DMS53 treated with DMSO at 0.1 percent for 48 hours (cell line): ENCODE results near the gene CHSY1.
"Not testable (repeated sequence)": the region's sequence is repeated elsewhere in the genome, so short reads cannot be mapped to it uniquely, and the experiment has no call there.

Experiments
- DNase-seq: peaks from one replicate; lab custom pipeline; 2025; ENCODE audit not compliant: unreplicated experiment; lab: John Stamatoyannopoulos, UW

The CHSY1 gene

DNA sequence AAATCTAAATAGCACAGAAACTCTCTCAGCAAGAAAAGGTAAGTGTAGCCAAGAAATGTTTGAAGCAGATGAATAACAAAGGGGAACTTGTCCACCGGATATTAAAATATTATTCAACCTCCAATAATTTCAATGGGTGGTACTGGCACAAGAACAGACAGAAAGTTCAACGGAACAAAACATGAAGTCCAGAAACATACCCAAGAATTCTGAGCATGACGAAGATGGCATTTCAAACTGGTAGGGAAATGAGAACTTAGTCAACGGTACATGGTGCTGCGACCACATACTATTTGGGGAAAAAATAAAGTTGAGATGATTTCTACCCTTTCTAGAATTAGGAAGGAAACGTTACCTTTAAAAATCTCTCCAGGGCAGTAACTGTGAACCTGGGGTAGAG lies 5.5 kb downstream of the CHSY1 start:
- DNase-seq: no peak

- no peak for DNase-seq
Observed at GRCh38 chr15:101244889-101245668, 6.8 kb downstream of the CHSY1 start.

GRCh38 chr15:101244036-101244781 lies 7.6 kb downstream of the CHSY1 start:
- no peak for DNase-seq

DNA sequence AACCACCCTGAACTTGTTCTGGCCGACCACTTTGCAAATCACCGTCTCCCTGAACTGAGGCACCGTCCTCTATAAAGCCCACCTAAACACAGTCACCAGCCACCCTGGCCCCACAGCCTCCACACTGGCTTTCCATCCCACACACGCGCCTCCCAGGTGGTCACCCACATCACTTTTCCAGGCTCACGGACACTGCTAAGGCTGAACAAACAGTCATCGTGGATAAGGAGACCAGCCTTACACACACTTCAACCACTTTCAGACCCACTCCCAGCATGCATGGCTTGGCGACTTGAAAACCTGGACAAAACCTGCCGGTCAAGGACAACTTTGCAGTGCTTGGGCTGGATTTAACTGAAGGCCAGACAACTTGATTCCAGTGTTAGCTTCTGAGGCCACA lies 8.4 kb downstream of the CHSY1 start:
- no peak for DNase-seq

- no peak for DNase-seq
Observed at GRCh38 chr15:101242999-101243336, 8.9 kb downstream of the CHSY1 start.

DNA sequence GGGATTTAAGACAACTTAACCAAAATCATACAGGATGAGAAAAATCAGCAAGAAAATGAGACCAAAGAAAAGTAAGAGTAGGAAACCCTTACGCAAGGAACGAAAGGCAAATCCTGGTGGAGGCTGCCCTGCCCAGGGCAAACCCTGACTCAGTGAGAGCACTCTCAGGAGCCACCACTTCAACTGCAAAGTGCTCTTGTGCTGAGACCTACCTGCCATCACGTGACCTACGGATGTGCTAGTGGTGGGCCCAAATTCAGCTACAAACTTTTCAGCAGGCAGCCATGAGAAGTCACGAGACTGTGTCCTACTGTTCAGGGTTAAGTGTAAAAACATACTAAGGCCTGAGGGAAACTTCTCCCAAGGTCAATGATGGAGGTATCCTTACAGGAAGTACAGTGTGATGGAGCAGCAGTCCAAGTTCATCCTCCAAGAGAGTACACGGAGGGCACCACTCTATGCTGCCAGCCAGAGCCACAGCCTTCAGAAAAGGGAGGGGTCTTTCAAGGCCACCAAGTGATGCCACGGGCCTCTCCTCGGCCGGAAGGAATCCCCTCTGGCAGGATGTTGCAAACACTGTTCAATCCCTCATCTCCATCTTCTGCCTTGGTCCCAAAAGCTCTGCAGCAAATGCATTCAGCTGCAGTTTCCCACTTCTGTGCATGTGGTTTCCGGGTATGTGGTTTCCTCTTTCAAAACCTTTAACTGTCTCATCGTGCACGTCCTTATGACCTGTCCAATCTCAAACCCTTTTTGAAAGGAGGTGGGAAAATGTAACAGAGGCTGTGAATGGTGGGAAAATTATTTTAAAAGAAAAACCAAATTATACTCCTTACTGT lies 9.5 kb downstream of the CHSY1 start:
- DNase-seq: no peak

DNA sequence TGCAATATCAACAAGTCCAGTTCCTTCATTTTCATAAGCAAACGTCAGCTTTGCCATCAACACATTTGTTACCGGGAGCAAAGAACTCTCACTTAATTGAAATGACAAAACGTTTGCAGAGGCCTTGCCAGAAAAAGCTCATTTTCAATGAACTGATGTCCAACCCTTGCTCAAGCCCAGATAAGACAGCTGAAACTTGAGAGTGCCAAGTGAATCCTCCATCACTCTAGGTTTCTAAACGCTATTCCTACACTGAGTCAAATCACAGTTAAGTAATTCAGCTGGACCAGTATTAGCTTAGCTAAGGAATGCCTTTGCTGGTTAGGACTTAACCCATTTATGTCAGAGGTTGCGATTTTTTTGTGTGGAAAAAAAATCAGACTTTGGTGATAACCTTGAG lies 11.5 kb downstream of the CHSY1 start:
- no peak for DNase-seq

DNA sequence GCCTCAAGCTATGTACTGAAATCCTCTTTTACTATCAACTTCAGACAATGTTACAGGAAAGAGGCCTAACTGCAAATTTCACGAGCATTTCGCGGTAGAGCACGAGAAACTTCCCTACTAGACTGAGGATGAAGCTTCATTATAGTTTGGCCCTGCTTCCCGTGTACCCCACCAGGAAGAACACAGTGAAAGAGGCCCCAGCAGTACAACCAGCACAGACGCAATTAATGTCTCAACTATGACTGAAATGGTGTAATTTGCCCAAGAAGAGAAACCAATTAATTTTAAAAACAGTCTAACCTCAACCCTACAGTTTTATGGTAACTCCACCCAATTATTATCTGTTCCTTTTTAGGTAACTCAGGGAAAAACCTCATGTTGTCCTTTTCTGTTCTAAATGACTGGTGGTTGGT lies 12.1 kb downstream of the CHSY1 start:
- no peak for DNase-seq

GRCh38 chr15:101237251-101237650 lies 14.6 kb downstream of the CHSY1 start:
- DNase-seq: no peak

DNA sequence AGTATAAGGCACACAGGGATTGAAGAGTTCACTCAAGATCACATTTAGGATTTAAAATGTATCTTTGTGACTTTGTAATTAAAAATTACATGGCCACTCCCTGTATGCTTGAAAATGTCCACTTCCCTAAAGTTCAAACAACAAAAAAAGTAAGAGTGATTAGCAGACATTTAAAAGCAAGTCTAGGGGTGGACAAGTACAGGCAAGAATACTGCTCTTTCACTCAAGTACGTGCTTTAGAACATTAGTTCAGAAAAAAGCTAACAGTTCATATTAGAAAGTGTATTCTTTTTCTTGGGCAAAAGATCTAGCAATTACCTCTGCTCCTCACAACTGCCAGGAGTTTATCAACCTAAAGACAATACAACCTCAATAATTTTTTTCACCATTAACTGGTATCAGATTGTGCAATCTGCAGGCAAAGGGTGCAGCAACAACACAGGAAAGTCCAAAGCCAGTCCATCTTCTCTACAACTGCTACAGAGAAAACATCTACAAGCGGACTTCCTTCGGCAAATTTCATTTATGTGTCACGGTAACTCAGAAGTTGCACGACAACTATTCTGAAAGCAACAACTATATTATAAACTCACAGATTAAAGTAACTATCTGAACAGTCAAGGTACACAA lies 18.1 kb downstream of the CHSY1 start:
- DNase-seq: no peak

- no peak for DNase-seq
Observed at GRCh38 chr15:101232677-101233076, 19.2 kb downstream of the CHSY1 start.

DNA sequence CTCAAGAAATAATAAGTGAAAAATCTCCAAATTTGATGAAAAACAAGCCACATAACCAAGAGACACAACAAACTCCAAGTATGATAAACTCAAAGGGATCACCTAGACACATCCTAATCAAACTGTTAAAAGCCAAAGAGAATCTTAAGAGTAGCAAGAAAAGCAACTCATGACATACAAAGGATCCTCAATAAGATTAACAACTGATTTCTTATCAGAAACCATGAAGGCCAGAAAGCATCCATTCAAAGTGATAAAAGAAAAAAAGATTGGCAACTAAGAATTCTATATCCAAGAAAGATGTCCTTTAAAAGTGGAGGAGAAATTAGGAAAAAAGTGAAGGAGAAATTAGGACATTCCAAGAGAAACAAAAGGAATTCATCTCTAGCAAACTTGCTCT lies 23.5 kb downstream of the CHSY1 start:
- DNase-seq: no peak

- DNase-seq: no peak
Observed at GRCh38 chr15:101225658-101226057, 26.2 kb downstream of the CHSY1 start.

- no peak for DNase-seq
Observed at GRCh38 chr15:101221902-101222301, 29.9 kb downstream of the CHSY1 start.

GRCh38 chr15:101220060-101220459 lies 31.8 kb downstream of the CHSY1 start:
- no peak for DNase-seq

GRCh38 chr15:101219441-101219840 lies 32.4 kb downstream of the CHSY1 start:
- no peak for DNase-seq

DNA sequence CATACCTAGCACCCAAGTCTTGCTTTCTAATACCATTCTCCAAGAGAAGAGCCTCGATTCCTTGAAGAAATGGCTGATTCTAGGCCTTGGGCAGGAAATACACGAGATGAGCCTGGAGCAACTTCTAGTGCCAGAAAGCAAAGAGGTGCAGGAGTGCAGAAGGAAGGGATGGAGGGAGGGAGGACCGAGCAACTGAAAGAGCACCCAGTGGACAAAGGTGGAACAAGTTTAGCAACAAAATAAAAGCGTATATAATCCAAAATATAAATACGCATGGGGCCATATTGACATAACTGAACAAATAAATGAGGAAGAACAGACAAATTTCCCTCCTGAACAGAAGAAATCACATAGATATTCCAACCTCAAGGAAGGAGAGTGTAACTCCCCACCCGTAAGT lies 34.4 kb downstream of the CHSY1 start:
- DNase-seq: no peak

- no peak for DNase-seq
Observed at GRCh38 chr15:101216100-101216499, 35.7 kb downstream of the CHSY1 start.

DNA sequence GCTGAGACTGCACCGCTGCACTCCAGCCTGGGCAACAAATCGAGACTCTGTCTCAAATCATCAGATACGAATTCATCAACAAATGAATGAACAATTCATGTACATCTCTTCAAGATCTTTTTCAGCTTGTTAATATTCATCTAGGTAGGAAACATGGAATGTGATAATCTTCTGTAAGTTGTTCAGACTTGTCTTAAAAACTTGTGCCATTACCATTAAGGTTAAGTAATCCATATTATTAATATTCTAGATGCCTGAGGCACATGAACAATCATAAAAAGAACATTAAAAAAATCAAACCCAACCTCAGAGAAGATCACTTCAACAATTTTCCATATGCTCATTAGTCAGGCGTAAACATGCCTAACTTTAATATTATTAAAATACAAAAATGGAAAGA lies 36.2 kb downstream of the CHSY1 start:
- DNase-seq: no peak

- DNase-seq: not testable (repeated sequence)
Observed at GRCh38 chr15:101214435-101215097, 37.3 kb downstream of the CHSY1 start.

DNA sequence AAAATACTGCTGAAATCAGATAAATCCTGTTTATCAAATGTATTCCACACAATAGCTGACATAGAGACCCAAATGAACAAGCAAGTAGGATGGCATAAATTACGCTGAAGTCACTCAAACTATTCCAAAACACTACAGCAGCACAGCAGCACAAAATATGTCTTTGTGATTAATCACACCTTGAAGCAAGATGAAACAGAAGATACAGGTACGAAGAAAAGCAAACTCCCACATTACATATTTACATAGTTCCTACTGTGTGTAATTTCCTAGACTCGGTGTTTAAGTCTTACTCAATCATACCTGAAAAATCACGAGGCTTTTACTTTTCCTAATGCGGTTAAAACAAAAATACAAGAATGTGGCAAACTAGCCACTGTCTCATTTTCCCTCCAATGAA lies 38.3 kb downstream of the CHSY1 start:
- no peak for DNase-seq
